ENCODE measurements around the gene PPIP5K2.
"Not testable (repeated sequence)": the region's sequence is repeated elsewhere in the genome, so short reads cannot be mapped to it uniquely, and the experiment has no call there.

The PPIP5K2 gene

GRCh38 chr5:103119765-103120606 lies at the start of gene PPIP5K2, which contains the start of gene GIN1:
Gene PPIP5K2 (plus strand): TSS chr5:103120301. CDS start chr5:103129590, 9,289 bp downstream.
Gene GIN1 (minus strand): TSS chr5:103120138. CDS start chr5:103108707, 11,431 bp downstream.
- DNase-seq, result peak; percentile 97

- not testable (repeated sequence) for DNase-seq
Observed at GRCh38 chr5:103073500-103073899, 46.6 kb upstream of the PPIP5K2 start.

DNA sequence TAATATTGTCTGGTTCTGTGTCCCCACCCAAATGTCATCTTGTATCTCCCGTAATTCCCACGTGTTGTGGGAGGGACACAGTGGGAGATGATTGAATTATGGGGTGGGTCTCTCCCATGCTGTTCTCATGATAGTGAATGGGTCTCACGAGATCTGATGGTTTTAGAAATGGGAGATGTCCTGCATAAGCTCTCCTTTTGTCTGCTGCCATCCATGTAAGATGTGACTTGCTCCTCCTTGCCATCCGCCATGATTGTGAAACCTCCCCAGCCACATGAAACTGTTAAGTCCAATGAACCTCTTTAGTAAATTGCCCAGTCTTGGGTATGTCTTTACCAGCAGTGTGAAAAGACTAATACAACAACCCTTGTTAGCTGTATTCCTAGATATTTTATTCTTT lies 44.7 kb upstream of the PPIP5K2 start:
- no peak for DNase-seq

- no peak for DNase-seq
Observed at GRCh38 chr5:103079796-103080195, 40.3 kb upstream of the PPIP5K2 start.

- no peak for DNase-seq
Observed at GRCh38 chr5:103086547-103086946, 33.6 kb upstream of the PPIP5K2 start.

DNA sequence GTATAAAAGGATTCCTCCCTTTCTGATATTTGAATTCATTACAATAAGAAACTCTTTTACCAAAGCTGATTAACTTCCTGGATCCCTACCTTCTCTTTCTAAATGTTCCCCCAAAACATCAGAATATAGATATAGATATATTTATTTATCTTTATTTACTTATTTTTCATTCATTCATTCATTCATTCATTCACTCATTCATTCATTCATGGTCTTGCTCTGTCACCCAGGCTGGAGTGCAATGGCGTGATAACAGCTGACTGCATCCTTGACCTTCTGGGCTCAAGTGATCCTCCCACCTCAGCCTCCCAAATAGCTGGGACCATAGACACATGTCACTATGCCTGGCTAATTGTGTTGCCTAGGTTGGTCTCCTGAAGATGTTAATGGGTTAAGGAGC lies 30.8 kb upstream of the PPIP5K2 start:
- no peak for DNase-seq

- DNase-seq, result no peak
Observed at GRCh38 chr5:103090791-103091190, 29.3 kb upstream of the PPIP5K2 start.

DNA sequence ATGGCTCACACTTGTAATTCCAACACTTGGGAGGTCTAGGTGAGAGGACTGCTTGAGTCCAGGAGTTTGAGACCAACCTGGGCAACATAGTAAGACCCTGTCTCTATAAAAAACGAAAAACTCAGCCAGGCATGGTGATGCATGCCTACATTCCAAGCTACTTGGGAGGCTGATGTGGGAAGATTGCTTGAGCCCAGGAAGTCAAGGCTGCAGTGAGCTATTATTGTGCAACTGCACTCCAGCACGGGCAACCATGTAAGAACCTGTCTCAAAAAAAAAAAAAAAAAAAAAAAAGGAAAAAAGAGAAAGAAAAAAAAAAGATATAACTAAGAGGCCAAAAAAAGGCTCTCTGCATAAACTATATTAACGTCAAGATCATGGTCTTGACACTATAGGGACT lies 27.4 kb upstream of the PPIP5K2 start:
- DNase-seq, result no peak

DNA sequence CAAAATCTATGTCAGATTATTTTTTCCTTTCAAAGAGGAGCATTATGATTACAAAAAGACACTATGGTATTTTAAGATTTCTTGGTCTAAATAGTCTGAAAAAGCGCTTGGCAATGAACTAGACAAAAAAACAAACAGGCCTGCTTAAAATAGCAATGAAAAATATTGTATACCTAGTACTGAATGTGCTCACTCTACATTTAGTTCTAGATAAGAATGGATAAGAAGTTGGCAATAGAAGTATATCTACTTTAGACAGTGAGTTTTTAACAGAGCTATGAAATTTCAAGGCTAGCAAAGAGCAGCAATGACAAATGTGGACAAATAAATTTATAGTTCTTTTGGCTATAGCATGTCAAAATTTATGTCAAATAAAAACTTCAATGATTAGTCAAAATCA lies 26.4 kb upstream of the PPIP5K2 start:
- DNase-seq, result no peak

GRCh38 chr5:103094737-103095136 lies 25.4 kb upstream of the PPIP5K2 start:
- DNase-seq, result no peak

DNA sequence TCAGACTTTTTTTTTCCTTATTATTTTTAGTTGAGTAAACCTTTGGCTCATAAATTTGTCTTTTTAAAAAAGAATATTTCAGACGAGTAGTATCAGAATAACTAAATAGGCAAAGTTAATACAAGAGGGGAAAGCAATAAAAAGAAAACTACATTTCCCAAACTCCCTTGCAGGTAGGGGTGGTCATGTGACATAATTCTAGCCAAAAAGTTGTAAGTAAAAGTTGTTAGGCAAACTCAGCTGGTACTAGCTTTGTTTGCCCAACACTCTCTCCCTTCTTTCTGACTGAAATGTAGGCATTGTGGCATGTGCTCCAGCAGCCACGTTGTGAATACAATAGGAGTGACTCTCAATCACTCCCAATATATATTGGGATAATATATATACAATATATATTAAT lies 21.1 kb upstream of the PPIP5K2 start:
- DNase-seq, result no peak

DNA sequence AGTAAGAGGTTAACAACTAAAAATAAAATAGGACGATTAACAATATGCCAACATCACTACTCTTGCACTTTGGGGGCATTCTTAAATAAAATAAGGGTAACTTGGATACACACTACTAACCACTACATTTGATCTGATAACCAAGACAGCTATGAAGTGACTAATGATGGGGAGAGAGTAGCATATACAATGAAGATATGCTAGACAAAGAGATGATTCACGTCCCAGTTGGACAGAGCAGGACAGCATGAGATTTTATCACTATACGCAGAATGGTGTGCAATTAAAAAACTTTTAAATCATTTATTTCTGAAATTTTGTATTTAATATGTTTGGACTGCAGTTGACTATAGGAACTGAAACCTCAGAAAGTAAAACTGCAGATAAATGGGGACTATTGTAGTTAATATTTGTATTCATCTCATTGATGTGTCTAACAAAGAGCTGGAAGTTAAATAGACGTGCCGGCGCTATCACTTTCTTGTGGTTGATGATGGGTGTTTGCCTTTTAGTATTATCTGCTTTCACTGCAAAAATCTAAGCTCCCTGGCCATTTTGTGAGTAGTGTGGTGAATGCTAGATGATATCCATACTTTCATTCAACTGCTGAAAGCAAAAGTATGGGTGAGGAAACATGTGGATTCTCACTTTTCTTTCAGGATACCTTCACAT lies 18.9 kb upstream of the PPIP5K2 start:
- no peak for DNase-seq

DNA sequence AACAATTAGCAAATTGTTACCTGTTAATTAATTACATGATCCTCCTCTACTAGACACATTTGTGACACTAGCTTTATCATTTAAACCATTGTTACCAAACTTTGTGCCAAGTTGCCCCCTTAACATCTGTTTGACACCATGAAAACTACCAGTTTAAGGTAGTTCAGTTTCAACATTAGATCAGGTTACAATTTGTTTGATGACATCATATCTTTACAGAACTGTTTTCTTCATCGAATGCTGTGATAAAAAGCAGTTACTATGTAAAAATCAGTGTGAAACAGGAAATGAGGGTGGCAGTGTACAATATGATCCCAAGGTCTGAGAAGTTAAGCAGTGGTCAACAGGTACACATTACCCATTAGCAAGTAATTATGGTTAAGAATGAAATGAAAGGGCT lies 17.9 kb upstream of the PPIP5K2 start:
- no peak for DNase-seq

- DNase-seq, result no peak
Observed at GRCh38 chr5:103108086-103108485, 12.0 kb upstream of the PPIP5K2 start.

GRCh38 chr5:103109277-103109676 lies 10.8 kb upstream of the PPIP5K2 start:
- DNase-seq, result no peak

GRCh38 chr5:103110403-103110802 lies 9.7 kb upstream of the PPIP5K2 start:
- no peak for DNase-seq

- DNase-seq, result no peak
Observed at GRCh38 chr5:103111468-103111867, 8.6 kb upstream of the PPIP5K2 start.

- no peak for DNase-seq
Observed at GRCh38 chr5:103112910-103113309, 7.2 kb upstream of the PPIP5K2 start.

DNA sequence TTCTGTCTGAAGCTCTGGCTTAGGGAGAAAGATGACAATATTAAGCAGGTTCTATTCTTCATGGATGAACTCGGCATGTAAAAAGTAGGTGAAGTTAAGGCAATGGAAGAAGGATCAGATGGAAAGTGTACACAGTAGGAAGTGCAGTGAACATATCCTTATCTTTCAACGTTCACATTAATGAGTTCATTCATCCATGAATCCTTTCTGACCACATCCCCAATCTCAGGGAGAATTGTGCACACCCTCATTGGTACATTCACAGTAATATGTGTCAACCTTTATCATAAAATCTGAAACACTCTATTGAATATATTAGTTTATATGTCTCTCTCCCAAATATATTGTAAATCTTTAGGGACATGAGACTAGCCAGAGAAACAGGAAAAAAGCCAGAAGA lies 5.7 kb upstream of the PPIP5K2 start:
- no peak for DNase-seq

DNA sequence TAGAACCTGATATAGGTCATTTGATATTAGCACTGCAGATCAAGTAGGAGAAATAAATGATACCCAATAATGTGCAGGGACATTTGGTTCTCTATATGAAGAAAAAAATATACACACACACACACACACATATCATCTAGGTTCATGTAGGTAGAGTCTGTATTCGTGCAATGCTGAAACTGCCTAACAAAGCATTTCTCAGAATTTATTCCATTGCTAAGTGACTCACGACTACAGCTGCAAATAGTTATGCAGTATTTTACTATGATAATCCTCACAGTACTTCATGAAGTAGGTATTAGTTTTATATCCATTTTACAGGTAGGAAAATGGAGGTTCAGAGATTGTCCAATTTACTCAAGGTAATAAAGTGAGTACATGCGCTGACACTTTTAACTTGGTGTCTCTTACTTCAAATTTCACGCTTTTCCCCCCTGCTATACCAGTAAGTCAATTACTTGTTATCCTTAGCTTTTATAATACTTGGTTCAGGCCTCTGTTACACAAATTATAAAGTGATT lies 2.6 kb upstream of the PPIP5K2 start:
- no peak for DNase-seq

GRCh38 chr5:103119070-103119764 lies 884 bp upstream of the PPIP5K2 start:
- peak; percentile 56 for DNase-seq

GRCh38 chr5:103120607-103121200 lies 603 bp downstream of the PPIP5K2 start:
- DNase-seq, result no peak

- DNase-seq, result no peak
Observed at GRCh38 chr5:103122242-103122641, 2.1 kb downstream of the PPIP5K2 start.
